Sigmoid colon (tissue), 4 donors: ENCODE data around the gene ADGRG3.

Experiments
- EP300 ChIP-seq, 4 donors: sonication (generic); formaldehyde crosslinking; IDR thresholded peaks; one replicate each; pipeline ENCODE4 v1.6.1; 2017; ENCODE audit warnings: antibody characterized with exemption in 4 of 4
- POLR2A ChIP-seq, 2 donors: fragments of 450-650 bp; IDR thresholded peaks; one replicate each; pipeline ENCODE4 v1.6.1; 2016; ENCODE audit warnings: antibody characterized with exemption in 2 of 2, mild to moderate bottlenecking in 2 of 2, moderate library complexity in 2 of 2
- TF ChIP-seq, protein P1 (sequence below), 4 experiments: fragments of 450-650 bp in 3 of 4; fragments of 200-600 bp in 1 of 4; IDR thresholded peaks; one replicate each; pipeline ENCODE4 v1.5.1; 2016 to 2019; ENCODE audit warnings: antibody characterized with exemption in 4 of 4, mild to moderate bottlenecking in 3 of 4, moderate library complexity in 2 of 4

GRCh38 chr16:57620335-57621231 lies 47.5 kb upstream of the ADGRG3 start:
- TF ChIP-seq EP300 (IDR thresholded peaks at IDR 0.05): no peak
- TF ChIP-seq, protein P1, sequence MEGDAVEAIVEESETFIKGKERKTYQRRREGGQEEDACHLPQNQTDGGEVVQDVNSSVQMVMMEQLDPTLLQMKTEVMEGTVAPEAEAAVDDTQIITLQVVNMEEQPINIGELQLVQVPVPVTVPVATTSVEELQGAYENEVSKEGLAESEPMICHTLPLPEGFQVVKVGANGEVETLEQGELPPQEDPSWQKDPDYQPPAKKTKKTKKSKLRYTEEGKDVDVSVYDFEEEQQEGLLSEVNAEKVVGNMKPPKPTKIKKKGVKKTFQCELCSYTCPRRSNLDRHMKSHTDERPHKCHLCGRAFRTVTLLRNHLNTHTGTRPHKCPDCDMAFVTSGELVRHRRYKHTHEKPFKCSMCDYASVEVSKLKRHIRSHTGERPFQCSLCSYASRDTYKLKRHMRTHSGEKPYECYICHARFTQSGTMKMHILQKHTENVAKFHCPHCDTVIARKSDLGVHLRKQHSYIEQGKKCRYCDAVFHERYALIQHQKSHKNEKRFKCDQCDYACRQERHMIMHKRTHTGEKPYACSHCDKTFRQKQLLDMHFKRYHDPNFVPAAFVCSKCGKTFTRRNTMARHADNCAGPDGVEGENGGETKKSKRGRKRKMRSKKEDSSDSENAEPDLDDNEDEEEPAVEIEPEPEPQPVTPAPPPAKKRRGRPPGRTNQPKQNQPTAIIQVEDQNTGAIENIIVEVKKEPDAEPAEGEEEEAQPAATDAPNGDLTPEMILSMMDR (IDR thresholded peaks at IDR 0.05): no peak
- TF ChIP-seq POLR2A (IDR thresholded peaks at IDR 0.05): no peak
